ENCODE measurements around the gene NFIX.

NFIX gene

GRCh38 chr19:13042443-13043130 is 47.3 kb downstream of the NFIX start:
- no peak overlapping the region for H3K9ac ChIP-seq (ENCODE audit: low read length)
- peaks cover 2% of the 10 kb centered on the region; the same call in 1 of the 2 replicates for H3K4me1 ChIP-seq (ENCODE audit: control insufficient read depth, insufficient read depth, low read length)
- H3K9me3 ChIP-seq (ENCODE audit: control insufficient read depth, insufficient read depth, low read depth, low read length), result no peaks in the 10 kb centered on the region
- no peaks in the 10 kb centered on the region for H3K36me3 ChIP-seq (ENCODE audit: control insufficient read depth, insufficient read depth, low read length)
- H3K27me3 ChIP-seq (ENCODE audit: control insufficient read depth, insufficient read depth, low read length), result peaks cover 85% of the 10 kb centered on the region
- no peak overlapping the region for H3K4me3 ChIP-seq (ENCODE audit: low read depth, low read length)
- no peak overlapping the region for H3K27ac ChIP-seq (ENCODE audit: low read depth, low read length)

GRCh38 chr19:13043285-13043684 is 48.0 kb downstream of the NFIX start:
- H3K36me3 ChIP-seq (ENCODE audit: control insufficient read depth, insufficient read depth, low read length), result no peaks in the 10 kb centered on the region
- no peaks in the 10 kb centered on the region for H3K9me3 ChIP-seq (ENCODE audit: control insufficient read depth, insufficient read depth, low read depth, low read length)
- peaks cover 85% of the 10 kb centered on the region for H3K27me3 ChIP-seq (ENCODE audit: control insufficient read depth, insufficient read depth, low read length)
- no peaks in the 10 kb centered on the region for H3K4me1 ChIP-seq (ENCODE audit: control insufficient read depth, insufficient read depth, low read length)
- H3K27ac ChIP-seq (ENCODE audit: low read depth, low read length), result no peak overlapping the region
- no peak overlapping the region for H3K9ac ChIP-seq (ENCODE audit: low read length)
- no peak overlapping the region for H3K4me3 ChIP-seq (ENCODE audit: low read depth, low read length)

- H3K4me3 ChIP-seq (ENCODE audit: low read depth, low read length), result no peak overlapping the region
- H3K4me1 ChIP-seq (ENCODE audit: control insufficient read depth, insufficient read depth, low read length), result no peaks in the 10 kb centered on the region
- H3K9ac ChIP-seq (ENCODE audit: low read length), result no peak overlapping the region
- H3K36me3 ChIP-seq (ENCODE audit: control insufficient read depth, insufficient read depth, low read length), result no peaks in the 10 kb centered on the region
- H3K27ac ChIP-seq (ENCODE audit: low read depth, low read length), result no peak overlapping the region
- H3K9me3 ChIP-seq (ENCODE audit: control insufficient read depth, insufficient read depth, low read depth, low read length), result no peaks in the 10 kb centered on the region
- peaks cover 83% of the 10 kb centered on the region for H3K27me3 ChIP-seq (ENCODE audit: control insufficient read depth, insufficient read depth, low read length)
Observed at GRCh38 chr19:13044231-13044836, 49.1 kb downstream of the NFIX start.

GRCh38 chr19:13045812-13046211 is 50.5 kb downstream of the NFIX start:
- Histone ChIP-seq H3K36me3 (ENCODE audit: control insufficient read depth, insufficient read depth, low read length) (no peaks in the 10 kb centered on the region), H3K9me3 (ENCODE audit: control insufficient read depth, insufficient read depth, low read depth, low read length) (no peaks in the 10 kb centered on the region), H3K27me3 (ENCODE audit: control insufficient read depth, insufficient read depth, low read length) (peaks cover 83% of the 10 kb centered on the region), H3K9ac (ENCODE audit: low read length) (no peak overlapping the region), H3K4me3 (ENCODE audit: low read depth, low read length) (no peak overlapping the region), H3K27ac (ENCODE audit: low read depth, low read length) (no peak overlapping the region), H3K4me1 (ENCODE audit: control insufficient read depth, insufficient read depth, low read length) (peaks cover 2% of the 10 kb centered on the region; the same call in 1 of the 2 replicates)

- Histone ChIP-seq H3K9me3 (ENCODE audit: control insufficient read depth, insufficient read depth, low read depth, low read length) (no peaks in the 10 kb centered on the region), H3K27me3 (ENCODE audit: control insufficient read depth, insufficient read depth, low read length) (peaks cover 94% of the 10 kb centered on the region), H3K27ac (ENCODE audit: low read depth, low read length) (no peak overlapping the region), H3K9ac (ENCODE audit: low read length) (no peak overlapping the region), H3K36me3 (ENCODE audit: control insufficient read depth, insufficient read depth, low read length) (no peaks in the 10 kb centered on the region), H3K4me1 (ENCODE audit: control insufficient read depth, insufficient read depth, low read length) (peaks cover 16% of the 10 kb centered on the region), H3K4me3 (ENCODE audit: low read depth, low read length) (no peak overlapping the region)
Observed at GRCh38 chr19:13047374-13047773, 52.1 kb downstream of the NFIX start.

- H3K27me3 ChIP-seq (ENCODE audit: control insufficient read depth, insufficient read depth, low read length), result peaks cover 96% of the 10 kb centered on the region
- no peak overlapping the region for H3K9ac ChIP-seq (ENCODE audit: low read length)
- no peak overlapping the region for H3K4me3 ChIP-seq (ENCODE audit: low read depth, low read length)
- H3K4me1 ChIP-seq (ENCODE audit: control insufficient read depth, insufficient read depth, low read length), result peaks cover 44% of the 10 kb centered on the region
- no peak overlapping the region for H3K27ac ChIP-seq (ENCODE audit: low read depth, low read length)
- H3K36me3 ChIP-seq (ENCODE audit: control insufficient read depth, insufficient read depth, low read length), result no peaks in the 10 kb centered on the region
- no peaks in the 10 kb centered on the region for H3K9me3 ChIP-seq (ENCODE audit: control insufficient read depth, insufficient read depth, low read depth, low read length)
Observed at GRCh38 chr19:13050274-13050673, 55.0 kb downstream of the NFIX start.

GRCh38 chr19:13051557-13052165 is 56.4 kb downstream of the NFIX start:
- H3K36me3 ChIP-seq (ENCODE audit: control insufficient read depth, insufficient read depth, low read length), result no peaks in the 10 kb centered on the region
- peaks cover 58% of the 10 kb centered on the region for H3K4me1 ChIP-seq (ENCODE audit: control insufficient read depth, insufficient read depth, low read length)
- H3K27me3 ChIP-seq (ENCODE audit: control insufficient read depth, insufficient read depth, low read length), result peaks cover 96% of the 10 kb centered on the region

GRCh38 chr19:13052447-13053175 is 57.3 kb downstream of the NFIX start:
- H3K27ac ChIP-seq (ENCODE audit: low read depth, low read length), result no peak overlapping the region
- H3K36me3 ChIP-seq (ENCODE audit: control insufficient read depth, insufficient read depth, low read length), result no peaks in the 10 kb centered on the region
- peaks cover 67% of the 10 kb centered on the region for H3K4me1 ChIP-seq (ENCODE audit: control insufficient read depth, insufficient read depth, low read length)
- no peak overlapping the region for H3K4me3 ChIP-seq (ENCODE audit: low read depth, low read length)
- H3K27me3 ChIP-seq (ENCODE audit: control insufficient read depth, insufficient read depth, low read length), result peaks cover 96% of the 10 kb centered on the region
- no peaks in the 10 kb centered on the region for H3K9me3 ChIP-seq (ENCODE audit: control insufficient read depth, insufficient read depth, low read depth, low read length)
- no peak overlapping the region for H3K9ac ChIP-seq (ENCODE audit: low read length)

More at GRCh38 chr19:13051557-13052165, 56.4 kb downstream of the NFIX start:
- H3K9me3 ChIP-seq (ENCODE audit: control insufficient read depth, insufficient read depth, low read depth, low read length), result no peaks in the 10 kb centered on the region
- H3K4me3 ChIP-seq (ENCODE audit: low read depth, low read length), result peak overlapping the region; percentile 41
- H3K9ac ChIP-seq (ENCODE audit: low read length), result no peak overlapping the region
- H3K27ac ChIP-seq (ENCODE audit: low read depth, low read length), result no peak overlapping the region

GRCh38 chr19:13053238-13053637 is 58.0 kb downstream of the NFIX start:
- peak overlapping the region; percentile 38 for H3K9ac ChIP-seq (ENCODE audit: low read length)
- peaks cover 96% of the 10 kb centered on the region for H3K27me3 ChIP-seq (ENCODE audit: control insufficient read depth, insufficient read depth, low read length)
- H3K4me3 ChIP-seq (ENCODE audit: low read depth, low read length), result no peak overlapping the region
- H3K9me3 ChIP-seq (ENCODE audit: control insufficient read depth, insufficient read depth, low read depth, low read length), result no peaks in the 10 kb centered on the region
- no peak overlapping the region for H3K27ac ChIP-seq (ENCODE audit: low read depth, low read length)
- peaks cover 71% of the 10 kb centered on the region for H3K4me1 ChIP-seq (ENCODE audit: control insufficient read depth, insufficient read depth, low read length)
- no peaks in the 10 kb centered on the region for H3K36me3 ChIP-seq (ENCODE audit: control insufficient read depth, insufficient read depth, low read length)

- H3K9me3 ChIP-seq (ENCODE audit: control insufficient read depth, insufficient read depth, low read depth, low read length), result no peaks in the 10 kb centered on the region
- peaks cover 97% of the 10 kb centered on the region for H3K27me3 ChIP-seq (ENCODE audit: control insufficient read depth, insufficient read depth, low read length)
- no peaks in the 10 kb centered on the region for H3K36me3 ChIP-seq (ENCODE audit: control insufficient read depth, insufficient read depth, low read length)
- no peak overlapping the region for H3K27ac ChIP-seq (ENCODE audit: low read depth, low read length)
- H3K4me3 ChIP-seq (ENCODE audit: low read depth, low read length), result no peak overlapping the region; the same call in 1 of the 2 replicates
- H3K4me1 ChIP-seq (ENCODE audit: control insufficient read depth, insufficient read depth, low read length), result peaks cover 75% of the 10 kb centered on the region
- peak overlapping the region; percentile 38 for H3K9ac ChIP-seq (ENCODE audit: low read length)
Observed at GRCh38 chr19:13053761-13054625, 58.7 kb downstream of the NFIX start.
